CD4-positive, alpha-beta T cell (primary cell): ENCODE measurements around the gene FLRT2. TPM values are rescaled to one million over a fixed set of nuclear protein-coding genes. Genes with fewer than 3 reads are reported as not detected.

Experiments
- ATAC-seq: fragments of 200-7000 bp; cut with Tn5 transposase; one replicate; pipeline ENCODE4 v1.10.0; 2022; ENCODE audit warnings: mild to moderate bottlenecking; ENCODE audit not compliant: poor library complexity
- CTCF ChIA-PET: fragments of 350-600 bp; sonication (Branson Sonifier 250); formaldehyde crosslinking; loops from one replicate; lab custom pipeline; 2021; ENCODE audit warnings: antibody characterized with exemption, inconsistent platforms; lab: Charles Lee
- POLR2A ChIA-PET: fragments of 350-600 bp; sonication (Branson Sonifier 250); formaldehyde crosslinking; loops from one replicate; lab custom pipeline; 2021; ENCODE audit warnings: antibody characterized with exemption, inconsistent platforms; lab: Charles Lee
- DNase-seq, 14 experiments: peaks; one replicate each; pipeline ENCODE4 v3.0.0-alpha.2; 2013 to 2020; ENCODE audit warnings: mixed read lengths in 2 of 14
- H3K27ac ChIP-seq, 2 donors: one replicate each; pipeline versions ENCODE4 v1.5.1 to v1.7.0; 2013; ENCODE audit warnings: low read length in 2 of 2, low read depth in 1 of 2, mild to moderate bottlenecking in 1 of 2
- H3K27me3 ChIP-seq, 2 experiments: 1 replicate in 1 of 2; 2 replicates in 1 of 2; pipeline versions ENCODE4 v1.6.1 to v1.7.0; 2013; ENCODE audit warnings: low read length in 2 of 2, control low read depth in 1 of 2, mild to moderate bottlenecking in 1 of 2, moderate library complexity in 1 of 2; ENCODE audit not compliant: insufficient read depth in 2 of 2, control insufficient read depth in 1 of 2
- H3K36me3 ChIP-seq: one replicate; pipeline ENCODE4 v1.6.1; 2013; ENCODE audit warnings: low read length, control low read depth; ENCODE audit not compliant: insufficient read depth
- H3K4me1 ChIP-seq: one replicate; pipeline ENCODE4 v1.6.1; 2013; ENCODE audit warnings: low read length, control low read depth; ENCODE audit not compliant: insufficient read depth
- H3K4me3 ChIP-seq: one replicate; pipeline ENCODE4 v1.5.1; 2013; ENCODE audit warnings: mild to moderate bottlenecking, low read length, moderate library complexity
- H3K9me3 ChIP-seq, 2 experiments: 1 replicate in 1 of 2; 2 replicates in 1 of 2; pipeline versions ENCODE4 v1.6.1 to v1.7.0; 2013; ENCODE audit warnings: low read length in 2 of 2, mild to moderate bottlenecking in 2 of 2, control low read depth in 1 of 2, moderate library complexity in 1 of 2; ENCODE audit not compliant: control insufficient read depth in 1 of 2, insufficient read depth in 1 of 2
- H3K27ac Mint-ChIP-seq: one replicate; pipeline ENCODE4 v1.8.0; 2020; ENCODE audit warnings: mixed read lengths
- H3K27me3 Mint-ChIP-seq: one replicate; pipeline ENCODE4 v1.8.0; 2021; ENCODE audit warnings: mixed read lengths
- H3K36me3 Mint-ChIP-seq: one replicate; pipeline ENCODE4 v1.8.0; 2021; ENCODE audit warnings: low read depth, mixed read lengths
- H3K4me1 Mint-ChIP-seq: one replicate; pipeline ENCODE4 v1.8.0; 2021; ENCODE audit warnings: low read depth, mixed read lengths
- H3K4me3 Mint-ChIP-seq: one replicate; pipeline ENCODE4 v1.8.0; 2020; ENCODE audit warnings: mild to moderate bottlenecking, mixed read lengths
- H3K9me3 Mint-ChIP-seq: one replicate; pipeline ENCODE4 v1.8.0; 2020; ENCODE audit warnings: mixed read lengths
- CTCF ChIP-seq: fragments of 200-600 bp; IDR thresholded peaks from one replicate; pipeline ENCODE4 v1.8.0; 2022; ENCODE audit warnings: antibody characterized with exemption, mild to moderate bottlenecking
- intact Hi-C, 2 experiments: fragments of 100-400 bp; cut with DNase I in 1 of 2; cut with micrococcal nuclease in 1 of 2; formaldehyde crosslinking; loops; one replicate each; pipeline versions ENCODE4 v1.15.1 to v1.9.0; 2023 to 2025; cut with DNase I, micrococcal nuclease
- total RNA-seq, 174 experiments: library from RNA in 2 of 174; stranded (reverse) in 2 of 174; gene quantifications; one replicate each; pipeline ENCODE4 v1.2.3 and lab custom pipeline; 2021 to 2026

FLRT2 gene
- total RNA-seq, 2 experiments from 2014 or later: not detected

- no peak for TF ChIP-seq CTCF
- Histone ChIP-seq H3K27me3 (no peaks in the 10 kb centered on the region), H3K27ac (no peak overlapping the region), H3K36me3 (no peaks in the 10 kb centered on the region), H3K4me1 (no peaks in the 10 kb centered on the region), H3K9me3 (no peaks in the 10 kb centered on the region), H3K4me3 (no peak overlapping the region)
- POLR2A ChIA-PET: no interaction called here
- no peaks in the 10 kb centered on the region for H3K27me3 Mint-ChIP-seq
- CTCF ChIA-PET: no interaction called here
- intact Hi-C loops: no loop called here
- no peak overlapping the region for H3K27ac Mint-ChIP-seq
- no peaks in the 10 kb centered on the region for H3K4me1 Mint-ChIP-seq
- no peak overlapping the region for H3K4me3 Mint-ChIP-seq
- no peaks in the 10 kb centered on the region for H3K9me3 Mint-ChIP-seq
- no peaks in the 10 kb centered on the region for H3K36me3 Mint-ChIP-seq
- ATAC-seq (no peak), DNase-seq (no peak)
These were observed 67.8 kb downstream of the FLRT2 start for GRCh38 chr14:85597701-85598100.

- DNase-seq (peak in 2 of 14 experiments; percentile 41 to 57), ATAC-seq (no peak)
- intact Hi-C loops: no loop called here
- no peaks in the 10 kb centered on the region for H3K9me3 Mint-ChIP-seq
- no peak overlapping the region for H3K27ac ChIP-seq
- H3K36me3 Mint-ChIP-seq: no peaks in the 10 kb centered on the region
- H3K4me3 Mint-ChIP-seq: no peak overlapping the region
- no peaks in the 10 kb centered on the region for H3K36me3 ChIP-seq
- H3K9me3 ChIP-seq: no peaks in the 10 kb centered on the region
- no peak overlapping the region for H3K4me3 ChIP-seq
- no peak overlapping the region for H3K27ac Mint-ChIP-seq
- no peaks in the 10 kb centered on the region for H3K4me1 Mint-ChIP-seq
- ChIA-PET CTCF (no interaction called here), POLR2A (no interaction called here)
- no peaks in the 10 kb centered on the region for H3K27me3 Mint-ChIP-seq
- no peak for TF ChIP-seq CTCF
- H3K27me3 ChIP-seq: no peaks in the 10 kb centered on the region
- no peaks in the 10 kb centered on the region for H3K4me1 ChIP-seq
These were observed 70.0 kb downstream of the FLRT2 start for GRCh38 chr14:85599939-85600338.

- no peaks in the 10 kb centered on the region for H3K9me3 Mint-ChIP-seq
- Histone ChIP-seq H3K36me3 (no peaks in the 10 kb centered on the region), H3K27me3 (no peaks in the 10 kb centered on the region), H3K27ac (no peak overlapping the region), H3K4me1 (no peaks in the 10 kb centered on the region), H3K4me3 (no peak overlapping the region), H3K9me3 (no peaks in the 10 kb centered on the region)
- ChIA-PET CTCF (no interaction called here), POLR2A (no interaction called here)
- H3K27me3 Mint-ChIP-seq: no peaks in the 10 kb centered on the region
- no peaks in the 10 kb centered on the region for H3K4me1 Mint-ChIP-seq
- no peak for ATAC-seq
- H3K36me3 Mint-ChIP-seq: no peaks in the 10 kb centered on the region
- intact Hi-C loops: no loop called here
- no peak for TF ChIP-seq CTCF
- H3K4me3 Mint-ChIP-seq: no peak overlapping the region
- no peak overlapping the region for H3K27ac Mint-ChIP-seq
- no peak for DNase-seq
These were observed 71.3 kb downstream of the FLRT2 start for GRCh38 chr14:85601246-85601645.
